GM12878 (cell line): Measurements from ENCODE around the gene PPP1R12B. TPM values are rescaled to one million over a fixed set of nuclear protein-coding genes. Genes with fewer than 3 reads are reported as not detected.

ENCODE experiments used
- ATAC-seq: fragments of 200-7000 bp; cut with Tn5 transposase; 3 replicates; pipeline ENCODE4 v1.9.1; 2020; ENCODE audit warnings: mild to moderate bottlenecking, moderate library complexity
- BruUV-seq: library from RNA; stranded (reverse); fragments of 400-500 nt; replicated peaks from 2 replicates; lab custom pipeline; 2021; lab: Mats Ljungman, UMichigan
- CTCF ChIA-PET: fragments of 300-600 bp; sonication (Branson Sonifier 250); formaldehyde crosslinking; extraction: SDS; loops from one replicate; lab custom pipeline; 2021; ENCODE audit warnings: inconsistent platforms; lab: Yijun Ruan, JAX
- POLR2A ChIA-PET: fragments of 350-600 bp; formaldehyde crosslinking; extraction: SDS; loops from one replicate; lab custom pipeline; 2021; ENCODE audit warnings: inconsistent platforms; lab: Charles Lee
- RAD21 ChIA-PET: fragments of 300-600 bp; sonication (Branson Sonifier 250); formaldehyde crosslinking; loops from one replicate; lab custom pipeline; 2023; ENCODE audit warnings: antibody characterized with exemption; ENCODE audit not compliant: unreplicated experiment; lab: Charles Lee
- SMC1A ChIA-PET: fragments of 300-600 bp; sonication (Branson Sonifier 250); formaldehyde crosslinking; loops from one replicate; lab custom pipeline; 2023; ENCODE audit not compliant: unreplicated experiment, uncharacterized antibody; lab: Charles Lee
- DNase-seq: peaks from one replicate; pipeline ENCODE4 v3.0.0-alpha.2; 2011; ENCODE audit warnings: low read depth, low spot score
- FAIRE-seq: peaks from 3 replicates; lab custom pipeline; 2011; peaks lifted over from hg19 to GRCh38; lab: Jason Lieb, UNC
- H2AFZ ChIP-seq: 2 replicates; pipeline ENCODE4 v1.6.0; 2011; ENCODE audit warnings: low read depth, low read length, control low read depth; ENCODE audit not compliant: control insufficient read depth
- H3K27ac ChIP-seq: 2 replicates; pipeline ENCODE4 v1.5.1; 2011; ENCODE audit warnings: control low read depth; ENCODE audit not compliant: control insufficient read depth, insufficient read depth
- H3K27me3 ChIP-seq, 2 experiments: replicated peaks in 1 of 2; 2 replicates each; pipeline versions ENCODE4 v1.6.0 to v1.6.1; 2011; ENCODE audit warnings: low read length in 1 of 2; ENCODE audit not compliant: control insufficient read depth in 2 of 2, insufficient read depth in 2 of 2
- H3K36me3 ChIP-seq, 2 experiments: 2 replicates each; pipeline ENCODE4 v1.5.1; 2011; ENCODE audit warnings: low read length in 1 of 2; ENCODE audit not compliant: control insufficient read depth in 2 of 2, insufficient read depth in 2 of 2
- H3K4me1 ChIP-seq: 2 replicates; pipeline ENCODE4 v1.6.1; 2011; ENCODE audit warnings: mild to moderate bottlenecking, low read length, moderate library complexity, mixed read lengths; ENCODE audit not compliant: control insufficient read depth, insufficient read depth
- H3K4me2 ChIP-seq: 2 replicates; pipeline ENCODE4 v1.6.0; 2011; ENCODE audit warnings: control low read depth; ENCODE audit not compliant: control insufficient read depth, insufficient read depth
- H3K4me3 ChIP-seq: fragments of 200-600 bp; sonication (generic); 2 replicates; pipeline ENCODE4 v1.5.1; 2016
- H3K79me2 ChIP-seq: 2 replicates; pipeline ENCODE4 v1.6.0; 2011; ENCODE audit warnings: low read length; ENCODE audit not compliant: control insufficient read depth, insufficient read depth
- H3K9ac ChIP-seq: 2 replicates; pipeline ENCODE4 v1.8.0; 2011; ENCODE audit warnings: low read length, control low read depth, mixed read lengths; ENCODE audit not compliant: control insufficient read depth, insufficient read depth
- H3K9me3 ChIP-seq: replicated peaks from 3 replicates; pipeline ENCODE4 v1.5.1; 2011; ENCODE audit warnings: mild to moderate bottlenecking, low read length; ENCODE audit not compliant: control insufficient read depth, insufficient read depth
- H4K20me1 ChIP-seq: 2 replicates; pipeline ENCODE4 v1.6.0; 2011; ENCODE audit not compliant: control insufficient read depth, insufficient read depth
- ATF7 ChIP-seq: fragments of 450-650 bp; IDR thresholded peaks from 2 replicates; pipeline ENCODE4 v1.6.1; 2016; ENCODE audit warnings: low read depth, mild to moderate bottlenecking
- DPF2 ChIP-seq: fragments of 450-650 bp; IDR thresholded peaks from 2 replicates; pipeline ENCODE4 v1.6.1; 2017; ENCODE audit warnings: mild to moderate bottlenecking
- EGR1 ChIP-seq, 2 experiments: IDR thresholded peaks; 1 replicate in 1 of 2; 2 replicates in 1 of 2; pipeline ENCODE4 v1.6.1; 2011 to 2012; ENCODE audit warnings: low read depth in 2 of 2, low read length in 2 of 2, borderline replicate concordance in 1 of 2, mild to moderate bottlenecking in 1 of 2, moderate library complexity in 1 of 2
- FOXK2 ChIP-seq: fragments of 450-650 bp; IDR thresholded peaks from 2 replicates; pipeline ENCODE4 v1.6.1; 2017; ENCODE audit warnings: mild to moderate bottlenecking, moderate library complexity
- GATAD2B ChIP-seq: fragments of 450-650 bp; conservative IDR thresholded peaks from 2 replicates; pipeline ENCODE4 v1.6.1; 2017; ENCODE audit warnings: low read depth, mild to moderate bottlenecking, moderate library complexity
- IKZF2 ChIP-seq, 2 experiments: fragments of 450-650 bp; IDR thresholded peaks; 2 replicates each; pipeline ENCODE4 v1.6.1; 2017; ENCODE audit warnings: mild to moderate bottlenecking in 2 of 2, moderate library complexity in 2 of 2
- KDM1A ChIP-seq: fragments of 200-600 bp; sonication (generic); IDR thresholded peaks from 2 replicates; pipeline ENCODE4 v1.6.1; 2016; ENCODE audit warnings: borderline replicate concordance
- MEF2A ChIP-seq: IDR thresholded peaks from 2 replicates; pipeline ENCODE4 v1.6.1; 2011; ENCODE audit warnings: low read depth, mild to moderate bottlenecking, low read length, moderate library complexity; ENCODE audit not compliant: insufficient read depth
- MTA2 ChIP-seq: fragments of 450-650 bp; IDR thresholded peaks from 2 replicates; pipeline ENCODE4 v1.6.1; 2016; ENCODE audit warnings: low read depth, mild to moderate bottlenecking, moderate library complexity
- MTA3 ChIP-seq: IDR thresholded peaks from 2 replicates; pipeline ENCODE4 v1.6.1; 2012; ENCODE audit warnings: low read length, inconsistent platforms, borderline replicate concordance
- MYC ChIP-seq: IDR thresholded peaks from 2 replicates; pipeline ENCODE4 v1.6.1; 2011; ENCODE audit warnings: mild to moderate bottlenecking, low read length, moderate library complexity, inconsistent platforms; ENCODE audit not compliant: insufficient read depth, insufficient replicate concordance, insufficient read length, severe bottlenecking
- NKRF ChIP-seq: fragments of 450-650 bp; conservative IDR thresholded peaks from 2 replicates; pipeline ENCODE4 v1.6.1; 2017; ENCODE audit warnings: mild to moderate bottlenecking, moderate library complexity
- PAX8 ChIP-seq: fragments of 450-650 bp; IDR thresholded peaks from 2 replicates; pipeline ENCODE4 v1.6.1; 2017; ENCODE audit warnings: mild to moderate bottlenecking, moderate library complexity
- POU2F2 ChIP-seq: IDR thresholded peaks from 3 replicates; pipeline ENCODE4 v1.6.1; 2011; ENCODE audit warnings: low read depth, mild to moderate bottlenecking, low read length, borderline replicate concordance
- RB1 ChIP-seq: fragments of 450-650 bp; formaldehyde crosslinking; IDR thresholded peaks from 2 replicates; pipeline ENCODE4 v1.6.1; 2017; ENCODE audit warnings: mild to moderate bottlenecking, borderline replicate concordance
- SIX5 ChIP-seq: IDR thresholded peaks from 2 replicates; pipeline ENCODE4 v1.6.1; 2011; ENCODE audit warnings: mild to moderate bottlenecking, low read depth, low read length, moderate library complexity; ENCODE audit not compliant: severe bottlenecking
- SKIL ChIP-seq: fragments of 450-650 bp; IDR thresholded peaks from 2 replicates; pipeline ENCODE4 v1.6.1; 2017; ENCODE audit warnings: mild to moderate bottlenecking, low read depth, inconsistent platforms; ENCODE audit not compliant: poor library complexity, severe bottlenecking
- USF2 ChIP-seq: IDR thresholded peaks from 2 replicates; pipeline ENCODE4 v1.6.1; 2011; ENCODE audit warnings: low read depth, low read length, improper control_type of control experiment, borderline replicate concordance
- ZNF217 ChIP-seq: fragments of 450-650 bp; IDR thresholded peaks from 2 replicates; pipeline ENCODE4 v1.6.1; 2017; ENCODE audit warnings: antibody characterized with exemption, mild to moderate bottlenecking
- in situ Hi-C: fragments of 300-500 bp; cut with MboI; formaldehyde crosslinking; loops from 9 replicates; pipeline ENCODE4 v1.14.3; 2018; ENCODE audit warnings: mixed read lengths
- intact Hi-C: fragments of 100-400 bp; cut with micrococcal nuclease; formaldehyde crosslinking; loops from one replicate; pipeline ENCODE4 v1.14.2; 2022; ENCODE audit not compliant: unreplicated experiment
- polyA plus RNA-seq, 11 experiments: library from polyadenylated mRNA; depleted of rRNA in 4 of 11; unstranded in 6 of 11; stranded (reverse) in 5 of 11; fragments of >200 nt; fragmentation: Nextera tagmentation in 4 of 11; fragmentation: Illumina TruSeq in 1 of 11; extraction: Ambion mirVana in 4 of 11; extraction: Trizol in 1 of 11; gene quantifications; 1 replicate in 1 of 11; 2 replicates in 10 of 11; pipeline versions ENCODE4 v1.2.1 to v1.2.3, GENCODE V29; 2011 to 2016; ENCODE audit warnings: inconsistent platforms in 2 of 11, missing spikeins in 2 of 11, low read depth in 1 of 11
- total RNA-seq, 4 experiments: library from RNA; depleted of rRNA in 3 of 4; stranded (reverse); fragments of >200 nt in 3 of 4; fragmentation: Illumina TruSeq in 1 of 4; extraction: Trizol in 1 of 4; gene quantifications; 2 replicates each; pipeline versions ENCODE4 v1.2.1 to v1.2.3, GENCODE V29; 2013 to 2021

PPP1R12B gene
- total and polyA plus RNA-seq, 10 of the 15 experiments (the other 5 are each of a cell fraction or from before 2014, with no cell fraction given): 0.29 to 9.4 (median 4.7) TPM

- in situ Hi-C loops (loop anchor here (5.0 kb wide), 1 partner anchor 123 kb away; no protein-coding TSS in a partner anchor), intact Hi-C loops (no loop called here)
- H4K20me1 ChIP-seq: no peaks in the 10 kb centered on the region; the same call in 1 of the 2 replicates
- no peak overlapping the region for H2AFZ ChIP-seq
- RAD21 ChIA-PET: no interaction called here
- POLR2A ChIA-PET: no interaction called here
- H3K9ac ChIP-seq: no peak overlapping the region
- no peak overlapping the region for H3K27ac ChIP-seq
- H3K4me2 ChIP-seq: no peak overlapping the region
- SMC1A ChIA-PET: no interaction called here
- no peak overlapping the region for H3K4me3 ChIP-seq
- no peak for DNase-seq
- no peaks in the 10 kb centered on the region for H3K4me1 ChIP-seq
- CTCF ChIA-PET: interaction anchor here (1.1 kb wide), 1 partner anchor 35 kb away, joined by 5 read pairs; no protein-coding TSS in a partner anchor
- H3K27me3 ChIP-seq: peaks cover 0 to 4% of the 10 kb centered on the region in 2 experiments; a peak in 2 of 4 replicates
- no peaks in the 10 kb centered on the region for H3K9me3 ChIP-seq
- H3K36me3 ChIP-seq: no peaks in the 10 kb centered on the region
- no peak for TF ChIP-seq MYC
- TF ChIP-seq NKRF: no peak
- TF ChIP-seq ATF7: no peak
- TF ChIP-seq MTA2: no peak
- TF ChIP-seq POU2F2: no peak
- no peak for TF ChIP-seq ZNF217
- no peak for TF ChIP-seq DPF2
- TF ChIP-seq KDM1A: no peak
- TF ChIP-seq EGR1 (IDR thresholded peaks at IDR 0.05; ENCODE audit: borderline replicate concordance in 1 of 2, low read depth in 2 of 2, low read length in 2 of 2): no peak
- no peak for TF ChIP-seq SIX5
- no peak for TF ChIP-seq MEF2A
- no peak for TF ChIP-seq PAX8
- TF ChIP-seq IKZF2 (IDR thresholded peaks at IDR 0.05): no peak
- no peak for TF ChIP-seq RB1
- TF ChIP-seq FOXK2: no peak
- TF ChIP-seq USF2: no peak
- TF ChIP-seq SKIL: no peak
- no peak for TF ChIP-seq GATAD2B
- TF ChIP-seq MTA3: no peak
- no peak for FAIRE-seq
- no peaks in the 10 kb centered on the region for H3K79me2 ChIP-seq
- no TSS peak for BruUV-seq
- ATAC-seq: no peak
Observed at GRCh38 chr1:202310071-202310725, 38.3 kb upstream of the PPP1R12B start.
